AG09309 (cell line): ENCODE results near the gene GOLT1A.

ENCODE experiments used
- DNase-seq: peaks from one replicate; pipeline ENCODE4 v3.0.0-alpha.2; 2010; ENCODE audit warnings: low read depth
- H3K4me3 ChIP-seq: 2 replicates; pipeline ENCODE4 v1.5.1; 2011; ENCODE audit warnings: mild to moderate bottlenecking, low read depth, low read length, moderate library complexity; ENCODE audit not compliant: control insufficient read depth
- TF ChIP-seq, protein P1 (sequence below): IDR thresholded peaks from 2 replicates; pipeline ENCODE4 v1.5.1; 2011; ENCODE audit warnings: mild to moderate bottlenecking, low read depth, low read length, inconsistent platforms; ENCODE audit not compliant: insufficient read depth, control insufficient read depth; ENCODE audit errors: missing control alignments

Gene GOLT1A

GRCh38 chr1:204201348-204202040 lies 12.3 kb downstream of the GOLT1A start:
- TF ChIP-seq, protein P1, sequence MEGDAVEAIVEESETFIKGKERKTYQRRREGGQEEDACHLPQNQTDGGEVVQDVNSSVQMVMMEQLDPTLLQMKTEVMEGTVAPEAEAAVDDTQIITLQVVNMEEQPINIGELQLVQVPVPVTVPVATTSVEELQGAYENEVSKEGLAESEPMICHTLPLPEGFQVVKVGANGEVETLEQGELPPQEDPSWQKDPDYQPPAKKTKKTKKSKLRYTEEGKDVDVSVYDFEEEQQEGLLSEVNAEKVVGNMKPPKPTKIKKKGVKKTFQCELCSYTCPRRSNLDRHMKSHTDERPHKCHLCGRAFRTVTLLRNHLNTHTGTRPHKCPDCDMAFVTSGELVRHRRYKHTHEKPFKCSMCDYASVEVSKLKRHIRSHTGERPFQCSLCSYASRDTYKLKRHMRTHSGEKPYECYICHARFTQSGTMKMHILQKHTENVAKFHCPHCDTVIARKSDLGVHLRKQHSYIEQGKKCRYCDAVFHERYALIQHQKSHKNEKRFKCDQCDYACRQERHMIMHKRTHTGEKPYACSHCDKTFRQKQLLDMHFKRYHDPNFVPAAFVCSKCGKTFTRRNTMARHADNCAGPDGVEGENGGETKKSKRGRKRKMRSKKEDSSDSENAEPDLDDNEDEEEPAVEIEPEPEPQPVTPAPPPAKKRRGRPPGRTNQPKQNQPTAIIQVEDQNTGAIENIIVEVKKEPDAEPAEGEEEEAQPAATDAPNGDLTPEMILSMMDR = no peak
- no peak for DNase-seq
- no peak overlapping the region for H3K4me3 ChIP-seq

DNA sequence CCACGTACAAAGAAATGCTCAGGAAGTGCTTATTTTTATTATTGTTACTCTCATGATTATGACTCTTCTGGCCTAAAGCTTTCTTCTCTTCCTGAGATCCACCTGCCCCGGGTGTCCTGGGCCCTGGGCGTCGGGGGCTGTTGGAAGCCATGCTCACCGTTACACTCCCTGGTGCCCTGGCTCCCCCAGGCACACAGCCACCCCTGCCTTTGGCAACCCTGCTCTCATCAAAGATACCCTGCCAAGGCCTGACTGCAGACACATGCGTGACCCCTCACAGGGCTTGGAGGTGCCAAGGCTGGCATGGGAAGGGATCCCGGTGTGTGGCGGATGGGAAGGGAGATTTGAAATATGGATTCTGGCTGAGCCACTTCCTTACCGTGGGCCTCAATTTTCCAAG lies 14.2 kb downstream of the GOLT1A start:
- H3K4me3 ChIP-seq = no peak overlapping the region
- TF ChIP-seq, protein P1 = no peak

DNA sequence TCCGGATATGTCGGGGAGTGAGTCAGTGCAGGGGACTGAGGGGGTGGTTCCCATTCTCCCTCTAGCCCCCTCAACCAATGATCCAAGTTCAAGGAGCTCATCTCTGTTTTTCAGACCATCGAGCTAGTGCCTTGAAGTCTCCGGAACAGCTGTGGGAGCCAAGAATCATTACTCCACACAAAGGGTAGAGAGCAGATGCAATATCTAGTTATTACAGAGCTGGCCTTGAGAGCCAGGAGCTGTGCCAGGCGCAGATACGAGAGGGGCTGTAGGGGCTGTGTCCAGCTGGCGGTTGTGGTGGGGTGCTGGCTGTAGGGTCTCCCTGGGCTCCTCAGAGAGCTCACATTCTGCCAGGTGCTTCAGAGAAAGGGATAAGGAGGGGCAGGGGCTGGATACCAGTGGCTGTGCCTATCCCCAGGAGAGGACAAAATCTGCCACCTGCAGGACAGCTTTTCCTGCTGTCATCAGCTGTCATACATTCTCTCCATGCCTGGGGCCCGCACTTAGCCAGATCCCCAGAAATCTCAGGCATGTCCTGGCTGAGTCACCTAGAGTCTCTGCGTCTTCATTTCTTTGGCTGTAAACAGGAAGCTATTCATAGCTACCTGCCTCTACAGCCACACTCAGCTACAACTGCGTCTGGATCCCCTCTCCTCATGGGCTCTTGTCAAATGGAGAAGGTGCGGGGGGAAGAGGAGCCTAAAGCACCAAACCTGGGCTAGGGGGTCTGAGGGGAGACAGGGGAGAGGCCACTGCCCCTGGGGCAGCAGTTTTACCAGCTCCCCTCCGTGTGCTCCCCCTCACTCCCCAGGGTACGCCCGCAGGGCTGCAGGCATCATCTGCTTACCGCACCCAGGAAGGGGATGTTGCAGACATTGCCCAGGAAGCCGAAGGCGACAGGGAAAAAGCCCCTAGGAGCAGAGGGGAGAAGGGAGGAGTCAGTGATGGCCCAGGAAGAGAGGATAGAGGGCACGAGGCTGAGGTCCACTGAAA lies 15.1 kb downstream of the GOLT1A start:
- H3K4me3 ChIP-seq = no peak overlapping the region
- TF ChIP-seq, protein P1 = peak; percentile 20
- peak; percentile 32 for DNase-seq

More for the DNA sequence above, 14.2 kb downstream of the GOLT1A start:
- DNase-seq = no peak

GRCh38 chr1:204197068-204197467 lies 16.7 kb downstream of the GOLT1A start:
- no peak overlapping the region for H3K4me3 ChIP-seq
- TF ChIP-seq, protein P1 = no peak
- DNase-seq = no peak

- TF ChIP-seq, protein P1 = no peak
Measured at GRCh38 chr1:204196068-204196795, 17.6 kb downstream of the GOLT1A start, which contains the start of gene KISS1. Gene KISS1, minus strand, starts transcription at chr1:204196491. Its CDS starts 3,615 bp downstream, at chr1:204192876.

GRCh38 chr1:204194771-204195170 lies 19.0 kb downstream of the GOLT1A start:
- no peak overlapping the region for H3K4me3 ChIP-seq
- TF ChIP-seq, protein P1 = no peak
- no peak for DNase-seq

More at GRCh38 chr1:204196068-204196795, 17.6 kb downstream of the GOLT1A start, which contains the start of gene KISS1:
- H3K4me3 ChIP-seq = no peak within 1 kb of the TSS
- DNase-seq = no peak
